OCI-LY1 (cell line): Measurements from ENCODE around the gene AGPAT1.

Experiments used
- H2AFZ ChIP-seq: fragments of 200-600 bp; sonication (generic), shearing (Covaris generic); 2 replicates; pipeline ENCODE4 v1.6.0; 2014; ENCODE audit warnings: antibody characterized with exemption, mild to moderate bottlenecking, low read length
- H3F3A ChIP-seq: fragments of 200-600 bp; sonication (generic), shearing (Covaris generic); 2 replicates; pipeline ENCODE4 v1.6.0; 2014; ENCODE audit warnings: mild to moderate bottlenecking, antibody characterized with exemption, low read length, moderate library complexity; ENCODE audit not compliant: insufficient read depth
- H3K27ac ChIP-seq: fragments of 200-600 bp; sonication (generic); 2 replicates; pipeline ENCODE4 v1.5.1; 2014; ENCODE audit warnings: low read length, mixed run types, mild to moderate bottlenecking, low read depth; ENCODE audit not compliant: poor library complexity, severe bottlenecking
- H3K27me3 ChIP-seq: fragments of 200-600 bp; sonication (generic); 2 replicates; pipeline ENCODE4 v1.6.0; 2014; ENCODE audit warnings: antibody characterized with exemption, mild to moderate bottlenecking, low read length, moderate library complexity; ENCODE audit not compliant: insufficient read depth
- H3K36me3 ChIP-seq: fragments of 200-600 bp; sonication (generic); 2 replicates; pipeline ENCODE4 v1.6.1; 2014; ENCODE audit warnings: mild to moderate bottlenecking, antibody characterized with exemption, low read length, moderate library complexity, mixed read lengths; ENCODE audit not compliant: insufficient read depth
- H3K4me1 ChIP-seq: fragments of 200-600 bp; sonication (generic); 2 replicates; pipeline ENCODE4 v1.5.1; 2014; ENCODE audit warnings: mild to moderate bottlenecking, low read length, moderate library complexity; ENCODE audit not compliant: insufficient read depth, severe bottlenecking
- H3K4me2 ChIP-seq: fragments of 200-600 bp; sonication (generic), shearing (Covaris generic); 2 replicates; pipeline ENCODE4 v1.6.1; 2014; ENCODE audit warnings: low read length
- H3K4me3 ChIP-seq: fragments of 200-600 bp; sonication (generic); 2 replicates; pipeline ENCODE4 v1.5.1; 2014; ENCODE audit warnings: low read length, low read depth, mild to moderate bottlenecking, mixed read lengths; ENCODE audit not compliant: poor library complexity, severe bottlenecking
- H3K79me2 ChIP-seq: fragments of 200-600 bp; shearing (Covaris generic); 2 replicates; pipeline ENCODE4 v1.6.1; 2016; ENCODE audit warnings: mixed run types, low read length, mixed read lengths; ENCODE audit not compliant: insufficient read depth
- H3K9ac ChIP-seq: fragments of 200-600 bp; sonication (generic), shearing (Covaris generic); 2 replicates; pipeline ENCODE4 v1.6.1; 2014; ENCODE audit warnings: mild to moderate bottlenecking, low read length, mixed read lengths
- H3K9me2 ChIP-seq: fragments of 200-600 bp; sonication (generic), shearing (Covaris generic); 2 replicates; pipeline ENCODE4 v1.6.1; 2014; ENCODE audit warnings: low read depth, mild to moderate bottlenecking, low read length, mixed read lengths
- H3K9me3 ChIP-seq: fragments of 200-600 bp; shearing (Covaris generic); 2 replicates; pipeline ENCODE4 v1.6.1; 2014; ENCODE audit warnings: low read length, mixed read lengths
- H4K20me1 ChIP-seq: fragments of 200-600 bp; sonication (generic), shearing (Covaris generic); 2 replicates; pipeline ENCODE4 v1.6.0; 2016; ENCODE audit warnings: mild to moderate bottlenecking, low read length; ENCODE audit not compliant: insufficient read depth
- EZH2 ChIP-seq: fragments of 200-600 bp; sonication (generic), shearing (Covaris generic); IDR thresholded peaks from 2 replicates; pipeline ENCODE4 v1.8.0; 2017; ENCODE audit warnings: borderline replicate concordance, mixed run types, mild to moderate bottlenecking, antibody characterized with exemption, low read length, moderate library complexity, mixed read lengths
- TF ChIP-seq, protein P1 (sequence below): fragments of 200-600 bp; sonication (generic), shearing (Covaris generic); IDR thresholded peaks from 2 replicates; pipeline ENCODE4 v1.5.1; 2017; ENCODE audit warnings: mild to moderate bottlenecking, antibody characterized with exemption, low read length, moderate library complexity, mixed read lengths

AGPAT1 gene

GRCh38 chr6:32167154-32167760 is 8.6 kb downstream of the AGPAT1 start:
- TF ChIP-seq, protein P1, sequence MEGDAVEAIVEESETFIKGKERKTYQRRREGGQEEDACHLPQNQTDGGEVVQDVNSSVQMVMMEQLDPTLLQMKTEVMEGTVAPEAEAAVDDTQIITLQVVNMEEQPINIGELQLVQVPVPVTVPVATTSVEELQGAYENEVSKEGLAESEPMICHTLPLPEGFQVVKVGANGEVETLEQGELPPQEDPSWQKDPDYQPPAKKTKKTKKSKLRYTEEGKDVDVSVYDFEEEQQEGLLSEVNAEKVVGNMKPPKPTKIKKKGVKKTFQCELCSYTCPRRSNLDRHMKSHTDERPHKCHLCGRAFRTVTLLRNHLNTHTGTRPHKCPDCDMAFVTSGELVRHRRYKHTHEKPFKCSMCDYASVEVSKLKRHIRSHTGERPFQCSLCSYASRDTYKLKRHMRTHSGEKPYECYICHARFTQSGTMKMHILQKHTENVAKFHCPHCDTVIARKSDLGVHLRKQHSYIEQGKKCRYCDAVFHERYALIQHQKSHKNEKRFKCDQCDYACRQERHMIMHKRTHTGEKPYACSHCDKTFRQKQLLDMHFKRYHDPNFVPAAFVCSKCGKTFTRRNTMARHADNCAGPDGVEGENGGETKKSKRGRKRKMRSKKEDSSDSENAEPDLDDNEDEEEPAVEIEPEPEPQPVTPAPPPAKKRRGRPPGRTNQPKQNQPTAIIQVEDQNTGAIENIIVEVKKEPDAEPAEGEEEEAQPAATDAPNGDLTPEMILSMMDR = no peak
- no peak for TF ChIP-seq EZH2
- Histone ChIP-seq H3K9me2 (no peaks in the 10 kb centered on the region), H3K4me1 (peaks cover 23% of the 10 kb centered on the region), H3K27ac (no peak overlapping the region), H3K79me2 (no peaks in the 10 kb centered on the region), H3K36me3 (peaks cover 37% of the 10 kb centered on the region; the same call in 1 of the 2 replicates), H4K20me1 (no peaks in the 10 kb centered on the region), H3K9me3 (no peaks in the 10 kb centered on the region), H3K4me2 (peak overlapping the region; percentile 69; the same call in 1 of the 2 replicates), H3F3A (no peaks in the 10 kb centered on the region), H3K27me3 (no peaks in the 10 kb centered on the region), H3K9ac (no peak overlapping the region), H3K4me3 (no peak overlapping the region), H2AFZ (no peak overlapping the region)

DNA sequence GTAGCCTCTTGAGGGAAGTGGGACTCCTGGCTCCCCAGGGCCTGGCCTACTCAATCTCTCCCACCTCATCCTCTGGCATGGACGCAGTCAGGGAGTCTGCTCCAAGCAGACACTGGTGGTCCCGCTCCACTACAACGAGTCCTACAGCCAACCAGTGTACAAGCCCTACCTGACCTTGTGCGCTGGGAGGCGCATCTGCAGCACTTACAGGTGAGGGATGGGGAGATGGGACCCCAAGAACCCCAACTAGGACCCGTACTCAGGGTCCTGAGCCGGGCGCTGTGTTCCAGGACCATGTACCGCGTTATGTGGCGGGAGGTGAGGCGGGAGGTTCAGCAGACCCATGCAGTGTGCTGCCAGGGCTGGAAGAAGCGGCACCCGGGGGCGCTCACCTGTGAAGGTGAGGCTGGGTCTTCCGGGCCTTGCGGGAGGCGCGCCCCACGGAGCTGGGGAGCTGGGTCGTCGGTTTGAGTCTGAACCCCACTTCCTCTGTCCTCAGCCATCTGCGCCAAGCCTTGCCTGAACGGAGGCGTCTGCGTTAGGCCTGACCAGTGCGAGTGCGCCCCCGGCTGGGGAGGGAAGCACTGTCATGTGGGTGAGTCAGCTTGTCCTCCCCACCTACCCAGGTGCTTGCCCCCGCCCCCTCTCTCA is 9.3 kb downstream of the AGPAT1 start:
- peaks cover 37% of the 10 kb centered on the region; the same call in 1 of the 2 replicates for H3K36me3 ChIP-seq
- no peaks in the 10 kb centered on the region for H3K79me2 ChIP-seq
- TF ChIP-seq EZH2 = no peak
- TF ChIP-seq, protein P1 = peak; percentile 78
- no peaks in the 10 kb centered on the region for H3F3A ChIP-seq
- H3K27me3 ChIP-seq = no peaks in the 10 kb centered on the region
- H3K4me2 ChIP-seq = peak overlapping the region; percentile 69
- peak overlapping the region; percentile 48 for H3K4me3 ChIP-seq
- H3K9me2 ChIP-seq = no peaks in the 10 kb centered on the region
- peaks cover 23% of the 10 kb centered on the region for H3K4me1 ChIP-seq
- H3K9ac ChIP-seq = peak overlapping the region; percentile 56; the same call in 1 of the 2 replicates
- no peaks in the 10 kb centered on the region for H4K20me1 ChIP-seq
- no peak overlapping the region for H2AFZ ChIP-seq
- no peaks in the 10 kb centered on the region for H3K9me3 ChIP-seq
- peak overlapping the region; percentile 50 for H3K27ac ChIP-seq

DNA sequence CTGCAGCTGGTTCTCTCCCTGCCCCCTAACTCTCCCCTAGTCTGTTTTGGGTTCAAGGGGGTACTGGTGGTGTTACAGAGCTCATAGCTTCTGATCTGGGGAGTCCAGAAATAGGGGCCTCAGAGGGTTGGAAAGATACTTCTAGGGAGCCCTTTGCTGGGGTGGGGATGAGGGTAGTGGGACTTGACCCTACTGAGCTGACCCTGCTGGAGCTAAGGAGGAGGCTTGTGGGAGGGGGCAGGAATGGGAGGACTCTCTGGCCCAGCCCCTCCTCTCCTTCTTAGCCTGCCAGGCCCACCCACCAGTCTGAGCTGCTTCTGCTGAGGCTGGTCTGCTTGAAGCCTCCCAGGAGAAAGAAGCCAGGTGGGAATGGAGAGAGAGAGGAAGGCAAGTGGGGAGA is 11.6 kb downstream of the AGPAT1 start, which contains the start of gene EGFL8:
Gene EGFL8 (plus strand): TSS at position 301 of the 400 bp plus-strand sequence. CDS start 1,571 bp downstream, outside the sequence.
- Histone ChIP-seq H3K27me3 (no peaks in the 10 kb centered on the region), H3K79me2 (no peaks in the 10 kb centered on the region), H3K36me3 (peaks cover 19% of the 10 kb centered on the region; the same call in 1 of the 2 replicates), H3K4me2 (no peak within 1 kb of the TSS), H3K9me2 (no peaks in the 10 kb centered on the region), H3K9me3 (no peaks in the 10 kb centered on the region), H3F3A (no peaks in the 10 kb centered on the region), H3K27ac (no peak within 1 kb of the TSS), H3K9ac (no peak within 1 kb of the TSS), H2AFZ (no peak within 1 kb of the TSS), H3K4me3 (no peak within 1 kb of the TSS), H4K20me1 (no peaks in the 10 kb centered on the region), H3K4me1 (peaks cover 23% of the 10 kb centered on the region)
- TF ChIP-seq EZH2 = no peak
- TF ChIP-seq, protein P1 = no peak
